K562 (cell line): ENCODE results near the gene SPATA33. TPM values are rescaled to one million over a fixed set of nuclear protein-coding genes. Genes with fewer than 3 reads are reported as not detected.
A peak's percentile ranks its signal among the peaks of the same experiment; 100 is the strongest.

Experiments used
- CAMTA2 ChIP-seq: fragments of 250-450 bp; sonication (Bioruptor Pico); conservative IDR thresholded peaks from 2 replicates; pipeline ENCODE4 v1.5.1; 2022
- CBX1 ChIP-seq: sonication (generic); IDR thresholded peaks from 2 replicates; pipeline ENCODE4 v1.6.1; 2016; ENCODE audit warnings: antibody characterized with exemption, low read depth, mild to moderate bottlenecking
- FOSL1 ChIP-seq: fragments of 200-800 bp; sonication (Bioruptor generic); conservative IDR thresholded peaks from 2 replicates; pipeline ENCODE4 v1.6.1; 2016; ENCODE audit warnings: missing genetic modification characterization, missing compliant biosample characterization
- JUND ChIP-seq, 2 experiments: IDR thresholded peaks; 2 replicates in 1 of 2; 3 replicates in 1 of 2; pipeline ENCODE4 v1.6.1; 2011; ENCODE audit warnings: borderline replicate concordance in 2 of 2, low read depth in 2 of 2, low read length in 2 of 2, improper control_type of control experiment in 1 of 2, missing biosample characterization in 1 of 2, missing genetic modification characterization in 1 of 2, missing genetic modification reagents in 1 of 2
- KLF16 ChIP-seq: IDR thresholded peaks from 2 replicates; pipeline ENCODE4 v1.6.1; 2016; ENCODE audit warnings: antibody characterized with exemption
- PRMT5 ChIP-seq: sonication (generic); formaldehyde crosslinking; IDR thresholded peaks from 2 replicates; pipeline ENCODE4 v1.5.0; 2020; ENCODE audit warnings: missing genetic modification reagents
- SIRT6 ChIP-seq: IDR thresholded peaks from one replicate; pipeline ENCODE4 v1.6.1; 2012; ENCODE audit warnings: low read depth, mild to moderate bottlenecking, control low read depth, inconsistent platforms, low read length, moderate library complexity
- SPI1 ChIP-seq: IDR thresholded peaks from 2 replicates; pipeline ENCODE4 v1.6.1; 2011; ENCODE audit warnings: low read depth, low read length, control low read depth, borderline replicate concordance
- TAF7 ChIP-seq: fragments of 450-650 bp; IDR thresholded peaks from 2 replicates; pipeline ENCODE4 v1.6.1; 2016; ENCODE audit warnings: missing genetic modification characterization, missing compliant biosample characterization
- U2AF1 ChIP-seq: fragments of 200-400 bp; formaldehyde crosslinking; optimal IDR thresholded peaks from 2 replicates; pipeline ENCODE3; 2017; ENCODE audit warnings: mild to moderate bottlenecking, low read depth, low read length, moderate library complexity
- ZSCAN32 ChIP-seq: fragments of 450-650 bp; formaldehyde crosslinking; IDR thresholded peaks from 2 replicates; pipeline ENCODE4 v1.4.0; 2020; ENCODE audit warnings: mild to moderate bottlenecking, moderate library complexity
- polyA plus RNA-seq, 8 experiments: library from polyadenylated mRNA; depleted of rRNA in 4 of 8; stranded (reverse) in 5 of 8; unstranded in 3 of 8; fragments of >200 nt; fragmentation: Nextera tagmentation in 2 of 8; fragmentation: Illumina TruSeq in 1 of 8; extraction: Ambion mirVana in 2 of 8; extraction: Trizol in 1 of 8; gene quantifications; 2 replicates each; pipeline versions ENCODE4 v1.2.1 to v1.2.3, GENCODE V29; 2011 to 2014; ENCODE audit warnings: inconsistent platforms in 1 of 8, missing spikeins in 1 of 8
- total RNA-seq, 7 experiments: library from RNA; depleted of rRNA in 6 of 7; stranded (reverse); fragments of >200 nt in 6 of 7; fragmentation: Illumina TruSeq in 2 of 7; extraction: Trizol in 2 of 7; gene quantifications; 2 replicates each; pipeline versions ENCODE4 v1.2.1 to v1.2.3, GENCODE V29; 2011 to 2021; ENCODE audit warnings: low replicate concordance in 1 of 7
- TF ChIP-seq, protein P1 (sequence below): sonication (generic); formaldehyde crosslinking; IDR thresholded peaks from 2 replicates; pipeline ENCODE4 v1.8.1; 2023; ENCODE audit warnings: mild to moderate bottlenecking, missing genetic modification reagents
- TF ChIP-seq, protein P2 (sequence below), 2 experiments: fragments of 450-650 bp; IDR thresholded peaks; 2 replicates each; pipeline ENCODE4 v1.6.1; 2018; ENCODE audit warnings: mild to moderate bottlenecking in 2 of 2, low read depth in 1 of 2; ENCODE audit not compliant: partially characterized antibody in 2 of 2
- TF ChIP-seq, protein P3 (sequence below): fragments of 250-450 bp; sonication (Bioruptor Pico); IDR thresholded peaks from 2 replicates; pipeline ENCODE4 v1.8.0; 2021; ENCODE audit warnings: mild to moderate bottlenecking, moderate library complexity

Gene SPATA33
- total and polyA plus RNA-seq, 9 of the 15 experiments (the other 6 are each of a cell fraction or from before 2014, with no cell fraction given) = 4.0 to 20.0 (median 11.8) TPM

DNA sequence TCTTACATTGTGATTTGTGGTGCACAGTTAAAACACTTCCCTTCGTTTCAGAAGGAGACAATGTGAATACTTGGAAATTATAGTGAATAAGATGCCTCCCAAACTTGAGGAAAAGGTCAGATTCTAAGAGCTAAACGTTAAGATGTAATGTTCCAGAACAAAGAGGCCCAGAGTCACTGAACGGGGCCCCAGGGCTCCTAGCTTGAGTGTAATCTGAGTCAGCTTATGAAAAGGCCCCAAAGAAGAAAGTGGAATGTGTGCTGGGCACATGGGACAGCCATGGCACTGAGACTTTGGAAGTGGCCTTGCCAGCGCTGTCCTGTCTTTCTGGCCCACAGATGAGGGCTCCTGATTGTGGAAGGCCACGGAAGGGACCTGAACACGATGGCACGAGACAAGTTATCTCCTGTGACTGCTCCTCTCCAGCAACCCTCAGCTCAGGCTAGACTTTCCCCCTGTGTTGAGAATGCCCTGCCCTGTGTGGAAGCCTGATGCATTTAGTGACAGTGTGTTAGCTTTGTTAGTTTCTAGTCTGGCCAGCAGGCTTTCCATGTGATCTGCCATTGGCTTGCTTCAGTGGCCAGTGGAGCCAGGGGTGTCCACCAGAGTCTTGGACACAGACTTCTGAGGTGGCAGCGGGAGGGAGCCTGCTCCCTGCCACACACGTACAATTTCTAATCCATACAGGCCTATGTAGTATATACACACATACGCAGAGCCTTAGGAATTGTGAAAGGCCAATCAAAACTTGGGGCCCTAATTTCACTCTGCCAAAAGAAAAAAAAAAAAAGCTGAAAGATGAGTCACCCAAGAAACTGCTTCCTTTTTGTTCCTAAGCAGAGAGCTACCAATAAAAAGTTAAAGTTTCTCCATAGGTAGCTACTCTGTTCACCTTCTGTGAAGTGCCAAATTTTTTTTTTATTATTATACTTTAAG is 13.1 kb downstream of the SPATA33 start (continued):
- TF ChIP-seq KLF16 (no peak), U2AF1 (no peak), TAF7 (no peak), CAMTA2 (no peak), ZSCAN32 (CRISPR knock-in tag) (no peak), FOSL1 (tag) (no peak; the same call in 1 of the 2 replicates), CBX1 (no peak), PRMT5 (no peak), SIRT6 (no peak), SPI1 (no peak), JUND (IDR thresholded peaks at IDR 0.05; ENCODE audit: borderline replicate concordance, low read depth, low read length) (no peak), JUND (tag; IDR thresholded peaks at IDR 0.05; ENCODE audit: borderline replicate concordance, low read depth, low read length) (peak; percentile 44; the same call in 1 of the 3 replicates)
- TF ChIP-seq, protein P1, sequence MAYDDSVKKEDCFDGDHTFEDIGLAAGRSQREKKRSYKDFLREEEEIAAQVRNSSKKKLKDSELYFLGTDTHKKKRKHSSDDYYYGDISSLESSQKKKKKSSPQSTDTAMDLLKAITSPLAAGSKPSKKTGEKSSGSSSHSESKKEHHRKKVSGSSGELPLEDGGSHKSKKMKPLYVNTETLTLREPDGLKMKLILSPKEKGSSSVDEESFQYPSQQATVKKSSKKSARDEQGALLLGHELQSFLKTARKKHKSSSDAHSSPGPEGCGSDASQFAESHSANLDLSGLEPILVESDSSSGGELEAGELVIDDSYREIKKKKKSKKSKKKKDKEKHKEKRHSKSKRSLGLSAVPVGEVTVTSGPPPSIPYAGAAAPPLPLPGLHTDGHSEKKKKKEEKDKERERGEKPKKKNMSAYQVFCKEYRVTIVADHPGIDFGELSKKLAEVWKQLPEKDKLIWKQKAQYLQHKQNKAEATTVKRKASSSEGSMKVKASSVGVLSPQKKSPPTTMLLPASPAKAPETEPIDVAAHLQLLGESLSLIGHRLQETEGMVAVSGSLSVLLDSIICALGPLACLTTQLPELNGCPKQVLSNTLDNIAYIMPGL (CRISPR knock-in tag) = no peak
- TF ChIP-seq, protein P2, sequence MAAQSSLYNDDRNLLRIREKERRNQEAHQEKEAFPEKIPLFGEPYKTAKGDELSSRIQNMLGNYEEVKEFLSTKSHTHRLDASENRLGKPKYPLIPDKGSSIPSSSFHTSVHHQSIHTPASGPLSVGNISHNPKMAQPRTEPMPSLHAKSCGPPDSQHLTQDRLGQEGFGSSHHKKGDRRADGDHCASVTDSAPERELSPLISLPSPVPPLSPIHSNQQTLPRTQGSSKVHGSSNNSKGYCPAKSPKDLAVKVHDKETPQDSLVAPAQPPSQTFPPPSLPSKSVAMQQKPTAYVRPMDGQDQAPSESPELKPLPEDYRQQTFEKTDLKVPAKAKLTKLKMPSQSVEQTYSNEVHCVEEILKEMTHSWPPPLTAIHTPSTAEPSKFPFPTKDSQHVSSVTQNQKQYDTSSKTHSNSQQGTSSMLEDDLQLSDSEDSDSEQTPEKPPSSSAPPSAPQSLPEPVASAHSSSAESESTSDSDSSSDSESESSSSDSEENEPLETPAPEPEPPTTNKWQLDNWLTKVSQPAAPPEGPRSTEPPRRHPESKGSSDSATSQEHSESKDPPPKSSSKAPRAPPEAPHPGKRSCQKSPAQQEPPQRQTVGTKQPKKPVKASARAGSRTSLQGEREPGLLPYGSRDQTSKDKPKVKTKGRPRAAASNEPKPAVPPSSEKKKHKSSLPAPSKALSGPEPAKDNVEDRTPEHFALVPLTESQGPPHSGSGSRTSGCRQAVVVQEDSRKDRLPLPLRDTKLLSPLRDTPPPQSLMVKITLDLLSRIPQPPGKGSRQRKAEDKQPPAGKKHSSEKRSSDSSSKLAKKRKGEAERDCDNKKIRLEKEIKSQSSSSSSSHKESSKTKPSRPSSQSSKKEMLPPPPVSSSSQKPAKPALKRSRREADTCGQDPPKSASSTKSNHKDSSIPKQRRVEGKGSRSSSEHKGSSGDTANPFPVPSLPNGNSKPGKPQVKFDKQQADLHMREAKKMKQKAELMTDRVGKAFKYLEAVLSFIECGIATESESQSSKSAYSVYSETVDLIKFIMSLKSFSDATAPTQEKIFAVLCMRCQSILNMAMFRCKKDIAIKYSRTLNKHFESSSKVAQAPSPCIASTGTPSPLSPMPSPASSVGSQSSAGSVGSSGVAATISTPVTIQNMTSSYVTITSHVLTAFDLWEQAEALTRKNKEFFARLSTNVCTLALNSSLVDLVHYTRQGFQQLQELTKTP (IDR thresholded peaks at IDR 0.05; ENCODE audit: low read depth in 1 of 2, partially characterized antibody in 2 of 2) = no peak
- TF ChIP-seq, protein P3, sequence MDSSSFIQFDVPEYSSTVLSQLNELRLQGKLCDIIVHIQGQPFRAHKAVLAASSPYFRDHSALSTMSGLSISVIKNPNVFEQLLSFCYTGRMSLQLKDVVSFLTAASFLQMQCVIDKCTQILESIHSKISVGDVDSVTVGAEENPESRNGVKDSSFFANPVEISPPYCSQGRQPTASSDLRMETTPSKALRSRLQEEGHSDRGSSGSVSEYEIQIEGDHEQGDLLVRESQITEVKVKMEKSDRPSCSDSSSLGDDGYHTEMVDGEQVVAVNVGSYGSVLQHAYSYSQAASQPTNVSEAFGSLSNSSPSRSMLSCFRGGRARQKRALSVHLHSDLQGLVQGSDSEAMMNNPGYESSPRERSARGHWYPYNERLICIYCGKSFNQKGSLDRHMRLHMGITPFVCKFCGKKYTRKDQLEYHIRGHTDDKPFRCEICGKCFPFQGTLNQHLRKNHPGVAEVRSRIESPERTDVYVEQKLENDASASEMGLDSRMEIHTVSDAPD (CRISPR knock-in tag) = no peak
